ENCODE data around the gene SESN2. TPM values are rescaled to one million over a fixed set of nuclear protein-coding genes. Genes with fewer than 3 reads are reported as not detected.
"Not testable (repeated sequence)": the region's sequence is repeated elsewhere in the genome, so short reads cannot be mapped to it uniquely, and the experiment has no call there.

SESN2 gene
- total RNA-seq, 1 experiment from 2014 or later = 17.4 TPM

DNA sequence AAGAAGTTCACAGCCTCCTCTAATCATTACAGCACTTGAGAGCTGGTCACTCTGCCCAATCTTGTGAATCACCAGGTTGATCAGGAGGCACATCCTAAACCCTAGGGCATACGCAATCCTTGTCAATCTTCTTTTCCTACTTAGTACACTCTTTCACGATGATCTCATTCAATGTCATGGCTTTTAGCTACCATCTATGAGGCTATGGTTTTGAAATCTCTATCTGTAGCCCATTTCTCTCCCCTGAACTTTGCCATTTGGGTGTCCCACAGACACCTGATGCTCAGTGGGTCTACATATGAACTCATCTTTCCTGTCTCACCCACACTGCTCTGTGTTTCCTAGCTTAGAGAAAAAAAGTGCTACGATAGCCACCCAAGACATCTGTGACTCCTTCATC, 67.7 kb downstream of the SESN2 start:
- DNase-seq (ENCODE audit: low read depth) = no peak

GRCh38 chr1:28327431-28327830, 68.1 kb downstream of the SESN2 start:
- DNase-seq (ENCODE audit: low read depth) = not testable (repeated sequence)

DNA sequence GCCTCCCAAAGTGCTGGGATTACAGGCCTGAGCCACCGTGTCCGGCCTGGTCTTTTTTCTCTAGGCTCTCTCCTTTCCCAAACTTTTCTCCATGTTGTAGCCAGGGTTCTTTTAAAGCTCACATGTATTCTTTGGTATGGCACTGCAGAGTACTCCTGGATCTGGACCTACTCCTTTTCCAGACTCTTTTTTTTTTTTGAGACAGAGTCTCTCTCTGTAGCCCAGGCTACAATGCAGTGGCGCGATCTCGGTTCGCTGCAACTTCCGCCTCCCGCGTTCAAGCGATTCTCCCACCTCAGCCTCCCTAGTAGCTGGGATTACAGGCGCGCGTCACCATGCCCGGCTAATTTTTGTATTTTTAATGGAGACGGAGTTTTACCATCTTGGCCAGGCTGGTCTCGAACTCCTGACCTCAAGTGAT, 68.9 kb downstream of the SESN2 start:
- DNase-seq (ENCODE audit: low read depth) = no peak

DNA sequence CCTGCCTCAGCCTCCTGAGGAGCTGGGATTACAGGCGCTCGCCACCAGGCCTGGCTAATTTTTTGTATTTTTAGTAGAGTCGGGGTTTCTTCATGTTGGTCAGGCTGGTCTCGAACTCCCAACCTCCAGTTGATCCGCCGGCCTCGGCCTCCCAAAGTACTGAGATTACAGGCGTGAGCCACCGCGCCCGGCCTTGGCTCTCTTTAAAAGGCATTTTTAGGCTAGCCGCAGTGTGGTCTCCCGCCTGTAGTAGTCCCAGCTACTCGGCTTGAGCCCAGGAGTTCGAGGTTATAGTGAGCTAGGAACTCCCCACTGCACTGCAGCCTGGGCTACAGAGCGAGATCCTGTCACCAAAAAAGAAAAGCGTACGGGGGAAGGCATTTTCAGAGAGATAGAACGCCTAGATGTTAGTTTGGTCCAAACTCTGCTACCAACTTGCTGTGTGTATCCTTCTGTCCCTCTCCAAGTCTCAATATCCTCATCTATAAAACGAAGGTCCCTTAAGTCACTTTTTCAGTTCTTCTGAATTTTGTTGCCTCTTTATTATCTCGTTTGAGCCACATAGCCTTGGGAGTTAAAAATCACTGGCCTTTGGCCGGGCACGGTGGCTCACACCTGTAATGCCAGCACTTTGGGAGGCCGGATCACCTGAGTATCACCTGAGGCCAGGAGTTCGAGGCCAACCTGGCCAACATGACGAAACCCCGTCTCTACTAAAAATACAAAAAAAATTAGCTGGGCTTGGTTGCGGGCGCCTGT, 70.3 kb downstream of the SESN2 start:
- peak; percentile 42 for DNase-seq (ENCODE audit: low read depth)

Other genes with a start within 250 kb of the SESN2 start
- gene EYA3, start 170.9 kb upstream of the SESN2 start, total RNA-seq (2014; rRNA removed) = 14.3 and 15.2 TPM in 2 replicates
- under 0.01 TPM in 1 of 2 replicates, not detected in the other for gene PTAFR, start 82.8 kb upstream of the SESN2 start, total RNA-seq (2014; rRNA removed)
- 98.7 and 101 TPM in 2 replicates for gene DNAJC8, start 26.5 kb upstream of the SESN2 start, total RNA-seq (2014; rRNA removed)
- gene ATP5IF1, start 23.4 kb upstream of the SESN2 start, total RNA-seq (2014; rRNA removed) = 183 and 197 TPM in 2 replicates
- 18.4 and 19.2 TPM in 2 replicates for gene MED18, start 69.5 kb downstream of the SESN2 start, total RNA-seq (2014; rRNA removed)
- 12.6 and 19.7 TPM in 2 replicates for gene PHACTR4, start 110.2 kb downstream of the SESN2 start, total RNA-seq (2014; rRNA removed)
- 46.4 and 53.1 TPM in 2 replicates for gene RCC1, start 246.5 kb downstream of the SESN2 start, total RNA-seq (2014; rRNA removed)

Data from LHCN-M2 (cell line).